GM12864 (cell line): ENCODE results near the gene HOXD1.

Experiments used
- DNase-seq: peaks from one replicate; pipeline ENCODE4 v3.0.0-alpha.2; 2011; ENCODE audit warnings: low read depth
- H3K4me3 ChIP-seq: 2 replicates; pipeline ENCODE4 v1.5.1; 2011; ENCODE audit warnings: mild to moderate bottlenecking, low read depth, low read length, control low read depth
- TF ChIP-seq, protein P1 (sequence below): IDR thresholded peaks from 2 replicates; pipeline ENCODE4 v1.5.1; 2011; ENCODE audit warnings: low read depth, mild to moderate bottlenecking, moderate library complexity, low read length, control low read depth, inconsistent platforms; ENCODE audit errors: missing control alignments

The HOXD1 gene

DNA sequence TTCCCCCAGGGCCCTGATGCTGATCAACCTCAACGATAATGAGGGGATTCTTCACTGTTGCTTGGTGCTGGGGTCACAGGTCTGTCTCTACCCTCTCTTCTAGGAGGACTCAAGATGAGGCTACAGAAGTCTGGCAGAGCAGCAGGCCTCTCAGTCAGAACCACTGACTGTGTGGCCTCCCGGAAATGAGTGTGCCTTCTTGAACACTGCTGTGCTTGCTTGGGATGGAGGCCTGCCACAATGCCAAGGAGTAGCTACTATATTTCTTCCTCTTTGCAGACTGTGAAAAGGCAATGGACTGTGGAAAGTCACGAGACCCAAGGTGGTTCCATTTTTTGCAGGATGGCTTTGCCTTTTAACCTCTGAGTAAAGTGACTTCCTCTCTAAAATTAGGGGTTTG lies 5.8 kb upstream of the HOXD1 start:
- TF ChIP-seq, protein P1, sequence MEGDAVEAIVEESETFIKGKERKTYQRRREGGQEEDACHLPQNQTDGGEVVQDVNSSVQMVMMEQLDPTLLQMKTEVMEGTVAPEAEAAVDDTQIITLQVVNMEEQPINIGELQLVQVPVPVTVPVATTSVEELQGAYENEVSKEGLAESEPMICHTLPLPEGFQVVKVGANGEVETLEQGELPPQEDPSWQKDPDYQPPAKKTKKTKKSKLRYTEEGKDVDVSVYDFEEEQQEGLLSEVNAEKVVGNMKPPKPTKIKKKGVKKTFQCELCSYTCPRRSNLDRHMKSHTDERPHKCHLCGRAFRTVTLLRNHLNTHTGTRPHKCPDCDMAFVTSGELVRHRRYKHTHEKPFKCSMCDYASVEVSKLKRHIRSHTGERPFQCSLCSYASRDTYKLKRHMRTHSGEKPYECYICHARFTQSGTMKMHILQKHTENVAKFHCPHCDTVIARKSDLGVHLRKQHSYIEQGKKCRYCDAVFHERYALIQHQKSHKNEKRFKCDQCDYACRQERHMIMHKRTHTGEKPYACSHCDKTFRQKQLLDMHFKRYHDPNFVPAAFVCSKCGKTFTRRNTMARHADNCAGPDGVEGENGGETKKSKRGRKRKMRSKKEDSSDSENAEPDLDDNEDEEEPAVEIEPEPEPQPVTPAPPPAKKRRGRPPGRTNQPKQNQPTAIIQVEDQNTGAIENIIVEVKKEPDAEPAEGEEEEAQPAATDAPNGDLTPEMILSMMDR, result no peak

DNA sequence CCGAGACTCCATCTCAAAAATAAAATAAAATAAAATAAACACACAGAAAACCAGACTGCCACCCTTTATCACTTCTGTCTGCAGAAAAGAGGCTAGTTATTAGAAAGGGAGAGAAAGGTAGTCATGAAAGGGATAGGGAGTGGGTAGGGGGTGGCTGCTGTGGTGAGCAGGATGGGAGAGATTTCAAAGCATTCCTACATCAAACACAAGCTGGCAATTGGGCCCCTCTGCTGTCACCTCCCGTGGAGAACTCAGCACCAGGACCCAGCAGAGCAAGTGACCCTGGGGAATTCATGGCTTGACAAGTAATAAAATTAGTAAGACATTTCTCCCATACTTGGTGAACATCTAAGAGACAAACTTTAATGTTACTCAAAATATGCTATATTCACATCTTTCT lies 3.7 kb upstream of the HOXD1 start:
- no peak overlapping the region for H3K4me3 ChIP-seq
- TF ChIP-seq, protein P1, result no peak
- DNase-seq, result no peak

More for the DNA sequence above, 5.8 kb upstream of the HOXD1 start:
- DNase-seq, result no peak
- no peak overlapping the region for H3K4me3 ChIP-seq

DNA sequence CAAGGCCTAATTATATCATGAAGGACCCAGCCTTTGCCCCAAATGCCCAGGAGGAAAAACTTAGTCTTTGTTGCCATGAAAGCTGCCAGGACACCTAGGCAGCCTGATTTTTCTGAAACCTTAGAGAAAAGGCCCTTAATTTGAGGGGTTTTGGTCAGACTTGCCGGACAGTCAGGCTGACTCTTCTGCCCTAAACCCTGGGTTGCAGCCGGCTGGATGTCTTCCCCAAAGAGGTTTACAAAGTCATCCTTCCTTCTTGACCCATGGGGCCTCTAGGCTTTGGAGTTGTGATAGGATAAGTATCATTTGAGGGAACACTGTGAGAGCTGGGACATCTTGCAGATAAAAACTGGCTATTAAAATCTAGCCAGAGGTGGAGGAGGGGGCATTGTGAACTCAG lies 2.4 kb upstream of the HOXD1 start:
- DNase-seq, result no peak
- TF ChIP-seq, protein P1, result no peak
- no peak overlapping the region for H3K4me3 ChIP-seq

DNA sequence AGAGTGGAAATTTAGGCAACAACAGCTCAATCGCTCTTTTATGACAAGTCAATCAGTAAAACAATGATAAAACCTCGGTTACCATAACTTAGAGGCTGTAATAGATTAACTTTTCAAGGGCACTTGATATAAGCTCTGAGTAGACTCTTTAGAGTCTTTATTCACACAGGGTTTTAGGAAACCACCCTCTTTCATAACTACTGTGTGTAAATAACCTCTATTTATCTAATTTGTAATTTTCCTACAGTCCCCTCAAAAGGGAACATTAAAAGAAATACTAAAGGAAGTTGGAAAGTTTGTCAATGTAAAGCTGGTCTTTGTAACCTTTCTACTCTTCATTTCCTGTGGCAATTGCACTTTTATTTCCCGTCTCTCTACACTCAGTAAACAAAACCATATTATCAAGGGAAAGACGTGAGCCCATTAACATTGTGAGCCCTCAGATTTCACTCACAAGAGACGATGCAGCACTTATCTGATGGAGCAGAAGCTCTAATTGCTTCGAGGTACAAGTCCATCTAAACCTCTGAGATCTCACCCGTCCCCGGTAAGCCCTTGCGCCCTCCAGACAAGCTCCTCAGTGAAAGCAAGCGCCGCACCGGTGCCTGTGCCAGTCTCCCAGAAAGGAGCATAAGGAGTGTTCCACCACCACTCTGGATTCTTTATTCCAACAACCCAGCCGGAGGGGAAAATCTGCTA lies 1.1 kb upstream of the HOXD1 start:
- TF ChIP-seq, protein P1, result no peak
- DNase-seq, result no peak
- no peak overlapping the region; the same call in 1 of the 2 replicates for H3K4me3 ChIP-seq

DNA sequence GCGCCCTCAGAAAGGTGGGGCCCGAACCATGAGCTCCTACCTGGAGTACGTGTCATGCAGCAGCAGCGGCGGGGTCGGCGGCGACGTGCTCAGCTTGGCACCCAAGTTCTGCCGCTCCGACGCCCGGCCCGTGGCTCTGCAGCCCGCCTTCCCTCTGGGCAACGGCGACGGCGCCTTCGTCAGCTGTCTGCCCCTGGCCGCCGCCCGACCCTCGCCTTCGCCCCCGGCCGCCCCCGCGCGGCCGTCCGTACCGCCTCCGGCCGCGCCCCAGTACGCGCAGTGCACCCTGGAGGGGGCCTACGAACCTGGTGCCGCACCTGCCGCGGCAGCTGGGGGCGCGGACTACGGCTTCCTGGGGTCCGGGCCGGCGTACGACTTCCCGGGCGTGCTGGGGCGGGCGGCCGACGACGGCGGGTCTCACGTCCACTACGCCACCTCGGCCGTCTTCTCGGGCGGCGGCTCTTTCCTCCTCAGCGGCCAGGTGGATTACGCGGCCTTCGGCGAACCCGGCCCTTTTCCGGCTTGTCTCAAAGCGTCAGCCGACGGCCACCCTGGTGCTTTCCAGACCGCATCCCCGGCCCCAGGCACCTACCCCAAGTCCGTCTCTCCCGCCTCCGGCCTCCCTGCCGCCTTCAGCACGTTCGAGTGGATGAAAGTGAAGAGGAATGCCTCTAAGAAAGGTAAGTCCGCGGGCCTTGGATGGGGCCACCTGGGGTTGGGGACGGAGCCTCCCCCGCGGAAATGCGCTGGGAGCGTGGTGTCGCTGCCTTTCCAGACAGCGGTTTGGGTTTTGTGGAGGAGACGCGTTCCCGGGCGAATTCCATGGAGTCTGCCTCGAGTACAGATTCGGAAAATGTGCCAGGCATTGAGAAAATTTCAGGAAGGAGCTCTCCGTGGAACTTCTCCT lies 559 bp downstream of the HOXD1 start:
- no peak for DNase-seq
- no peak overlapping the region for H3K4me3 ChIP-seq
- TF ChIP-seq, protein P1, result no peak

DNA sequence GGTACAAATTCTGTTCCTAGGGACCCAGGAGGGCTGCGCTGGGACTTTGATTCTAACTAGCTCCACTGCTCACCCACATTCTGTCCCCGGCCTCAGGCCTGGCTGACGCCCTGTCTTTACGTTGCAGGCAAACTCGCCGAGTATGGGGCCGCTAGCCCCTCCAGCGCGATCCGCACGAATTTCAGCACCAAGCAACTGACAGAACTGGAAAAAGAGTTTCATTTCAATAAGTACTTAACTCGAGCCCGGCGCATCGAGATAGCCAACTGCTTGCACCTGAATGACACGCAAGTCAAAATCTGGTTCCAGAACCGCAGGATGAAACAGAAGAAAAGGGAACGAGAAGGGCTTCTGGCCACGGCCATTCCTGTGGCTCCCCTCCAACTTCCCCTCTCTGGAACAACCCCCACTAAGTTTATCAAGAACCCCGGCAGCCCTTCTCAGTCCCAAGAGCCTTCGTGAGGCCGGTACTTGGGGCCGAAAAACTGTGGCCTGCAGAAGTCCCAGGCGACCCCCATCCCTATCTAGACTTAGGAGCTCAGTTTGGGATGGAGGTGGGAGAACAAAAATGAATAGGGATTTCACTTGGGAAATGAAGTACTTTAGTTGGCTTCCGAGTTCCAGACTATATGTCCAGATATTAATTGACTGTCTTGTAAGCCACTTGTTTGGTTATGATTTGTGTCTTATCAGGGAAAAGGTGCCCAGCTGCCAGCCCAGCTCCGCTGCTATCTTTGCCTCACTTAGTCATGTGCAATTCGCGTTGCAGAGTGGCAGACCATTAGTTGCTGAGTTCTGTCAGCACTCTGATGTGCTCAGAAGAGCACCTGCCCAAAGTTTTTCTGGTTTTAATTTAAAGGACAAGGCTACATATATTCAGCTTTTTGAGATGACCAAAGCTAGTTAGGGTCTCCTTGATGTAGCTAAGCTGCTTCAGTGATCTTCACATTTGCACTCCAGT lies 1.5 kb downstream of the HOXD1 start:
- no peak overlapping the region for H3K4me3 ChIP-seq
- TF ChIP-seq, protein P1, result no peak
- DNase-seq, result no peak
